Activated T-helper 2 cell treated with anti-CD3 and anti-CD28 coated beads, Interferon-gamma antibody, Interleukin-2, Interleukin-4, amounts not matched to agents 10 μg/mL and 5 μg/mL and 100 μg/mL, durations not matched to agents 14 hours and 24 hours and 36 hours (primary cell): ENCODE measurements around the gene OR51F2. TPM values are rescaled to one million over a fixed set of nuclear protein-coding genes. Genes with fewer than 3 reads are reported as not detected.
"Not testable (repeated sequence)": the region's sequence is repeated elsewhere in the genome, so short reads cannot be mapped to it uniquely, and the experiment has no call there.

Experiments used
- DNase-seq: peaks from one replicate; pipeline ENCODE4 v3.0.0; 2021; ENCODE audit warnings: low spot score
- H3K27ac Mint-ChIP-seq: one replicate; pipeline ENCODE4 v1.8.0; 2021; ENCODE audit warnings: mixed read lengths
- H3K27me3 Mint-ChIP-seq: one replicate; pipeline ENCODE4 v1.8.0; 2021; ENCODE audit warnings: low read depth, mixed read lengths
- H3K36me3 Mint-ChIP-seq: one replicate; pipeline ENCODE4 v1.8.0; 2021; ENCODE audit warnings: low read depth, mixed read lengths
- H3K4me1 Mint-ChIP-seq: one replicate; pipeline ENCODE4 v1.8.0; 2021; ENCODE audit warnings: low read depth, mixed read lengths
- H3K4me3 Mint-ChIP-seq: one replicate; pipeline ENCODE4 v1.8.0; 2021; ENCODE audit warnings: low read depth, mild to moderate bottlenecking, moderate library complexity, mixed read lengths
- H3K9me3 Mint-ChIP-seq: one replicate; pipeline ENCODE4 v1.8.0; 2021; ENCODE audit warnings: mixed read lengths
- intact Hi-C: fragments of 100-400 bp; cut with micrococcal nuclease; formaldehyde crosslinking; loops from one replicate; pipeline ENCODE4 v1.15.1; 2023
- total RNA-seq: library from RNA; stranded (reverse); gene quantifications from 2 replicates; pipeline ENCODE4 v1.2.3, GENCODE V29; 2022

OR51F2 gene
- not detected in 2 replicates for total RNA-seq

- H3K4me3 Mint-ChIP-seq, result no peak within 1 kb of the TSS
- no peaks in the 10 kb centered on the region for H3K4me1 Mint-ChIP-seq
- no peaks in the 10 kb centered on the region for H3K27me3 Mint-ChIP-seq
- no peaks in the 10 kb centered on the region for H3K9me3 Mint-ChIP-seq
- no peak for DNase-seq
- intact Hi-C loops, result no loop called here
- no peaks in the 10 kb centered on the region for H3K36me3 Mint-ChIP-seq
- no peak within 1 kb of the TSS for H3K27ac Mint-ChIP-seq
Observed at GRCh38 chr11:4821021-4821420, at the start of gene OR51F2. TSS of gene OR51F2 (plus strand) at chr11:4821321. CDS start at chr11:4821422, 101 bp downstream.

- no peak for DNase-seq
- Mint-ChIP-seq H3K4me3 (no peak overlapping the region), H3K36me3 (no peaks in the 10 kb centered on the region), H3K9me3 (no peaks in the 10 kb centered on the region), H3K4me1 (no peaks in the 10 kb centered on the region), H3K27ac (no peak overlapping the region), H3K27me3 (no peaks in the 10 kb centered on the region)
- intact Hi-C loops, result no loop called here
Observed at GRCh38 chr11:4782454-4782853, 38.7 kb upstream of the OR51F2 start.

- Mint-ChIP-seq H3K27me3 (no peaks in the 10 kb centered on the region), H3K27ac (no peak overlapping the region), H3K36me3 (no peaks in the 10 kb centered on the region), H3K4me1 (no peaks in the 10 kb centered on the region), H3K9me3 (no peaks in the 10 kb centered on the region), H3K4me3 (no peak overlapping the region)
- intact Hi-C loops, result no loop called here
- no peak for DNase-seq
Observed at GRCh38 chr11:4797206-4797605, 23.9 kb upstream of the OR51F2 start.

- intact Hi-C loops, result no loop called here
Observed at GRCh38 chr11:4798427-4799183, 22.5 kb upstream of the OR51F2 start.

GRCh38 chr11:4801316-4801715 is 19.8 kb upstream of the OR51F2 start:
- H3K4me3 Mint-ChIP-seq, H3K9me3 Mint-ChIP-seq, H3K27me3 Mint-ChIP-seq, H3K4me1 Mint-ChIP-seq, H3K27ac Mint-ChIP-seq, intact Hi-C loops, DNase-seq, H3K36me3 Mint-ChIP-seq: not testable (repeated sequence)

More at GRCh38 chr11:4798427-4799183, 22.5 kb upstream of the OR51F2 start:
- Mint-ChIP-seq H3K27me3 (no peaks in the 10 kb centered on the region), H3K4me1 (no peaks in the 10 kb centered on the region), H3K36me3 (no peaks in the 10 kb centered on the region), H3K27ac (no peak overlapping the region), H3K4me3 (no peak overlapping the region), H3K9me3 (no peaks in the 10 kb centered on the region)
- DNase-seq, result no peak

GRCh38 chr11:4804280-4804679 is 16.8 kb upstream of the OR51F2 start, which contains the start of gene OR52R1:
TSS of gene OR52R1 (minus strand) at chr11:4804380. CDS start at chr11:4804380, 0 bp downstream.
- Mint-ChIP-seq H3K9me3 (no peaks in the 10 kb centered on the region), H3K27me3 (no peaks in the 10 kb centered on the region), H3K27ac (no peak within 1 kb of the TSS), H3K36me3 (no peaks in the 10 kb centered on the region), H3K4me1 (no peaks in the 10 kb centered on the region), H3K4me3 (no peak within 1 kb of the TSS)
- no peak for DNase-seq
- intact Hi-C loops, result no loop called here

GRCh38 chr11:4808476-4808875 is 12.6 kb upstream of the OR51F2 start:
- H3K9me3 Mint-ChIP-seq, result no peaks in the 10 kb centered on the region
- H3K4me1 Mint-ChIP-seq, result no peaks in the 10 kb centered on the region

GRCh38 chr11:4809246-4809645 is 11.9 kb upstream of the OR51F2 start:
- H3K27me3 Mint-ChIP-seq, result no peaks in the 10 kb centered on the region
- intact Hi-C loops, result no loop called here
- H3K4me1 Mint-ChIP-seq, result no peaks in the 10 kb centered on the region

More at GRCh38 chr11:4808476-4808875, 12.6 kb upstream of the OR51F2 start:
- H3K36me3 Mint-ChIP-seq, result no peaks in the 10 kb centered on the region
- no peak for DNase-seq
- H3K27me3 Mint-ChIP-seq, result no peaks in the 10 kb centered on the region
- no peak overlapping the region for H3K27ac Mint-ChIP-seq
- intact Hi-C loops, result no loop called here
- H3K4me3 Mint-ChIP-seq, result no peak overlapping the region

GRCh38 chr11:4825132-4825531 is 4.0 kb downstream of the OR51F2 start:
- H3K27ac Mint-ChIP-seq, result no peak overlapping the region
- no peaks in the 10 kb centered on the region for H3K36me3 Mint-ChIP-seq
- no peaks in the 10 kb centered on the region for H3K4me1 Mint-ChIP-seq
- no peak overlapping the region for H3K4me3 Mint-ChIP-seq
- intact Hi-C loops, result no loop called here
- H3K27me3 Mint-ChIP-seq, result no peaks in the 10 kb centered on the region
- no peak for DNase-seq
- no peaks in the 10 kb centered on the region for H3K9me3 Mint-ChIP-seq

More at GRCh38 chr11:4809246-4809645, 11.9 kb upstream of the OR51F2 start:
- no peak overlapping the region for H3K4me3 Mint-ChIP-seq
- H3K9me3 Mint-ChIP-seq, result no peaks in the 10 kb centered on the region
- no peak for DNase-seq
- H3K36me3 Mint-ChIP-seq, result no peaks in the 10 kb centered on the region
- H3K27ac Mint-ChIP-seq, result no peak overlapping the region

GRCh38 chr11:4826425-4826824 is 5.3 kb downstream of the OR51F2 start:
- intact Hi-C loops, result no loop called here

GRCh38 chr11:4830346-4830745 is 9.2 kb downstream of the OR51F2 start:
- H3K4me1 Mint-ChIP-seq, result no peaks in the 10 kb centered on the region

More at GRCh38 chr11:4826425-4826824, 5.3 kb downstream of the OR51F2 start:
- Mint-ChIP-seq H3K4me1 (no peaks in the 10 kb centered on the region), H3K36me3 (no peaks in the 10 kb centered on the region), H3K4me3 (no peak overlapping the region), H3K9me3 (no peaks in the 10 kb centered on the region), H3K27me3 (no peaks in the 10 kb centered on the region), H3K27ac (no peak overlapping the region)
- no peak for DNase-seq

GRCh38 chr11:4830909-4831308 is 9.8 kb downstream of the OR51F2 start:
- Mint-ChIP-seq H3K36me3 (no peaks in the 10 kb centered on the region), H3K27me3 (no peaks in the 10 kb centered on the region), H3K9me3 (no peaks in the 10 kb centered on the region), H3K4me1 (no peaks in the 10 kb centered on the region), H3K4me3 (no peak overlapping the region), H3K27ac (no peak overlapping the region)
- DNase-seq, result no peak
- intact Hi-C loops, result no loop called here

More at GRCh38 chr11:4830346-4830745, 9.2 kb downstream of the OR51F2 start:
- Mint-ChIP-seq H3K4me3 (no peak overlapping the region), H3K27me3 (no peaks in the 10 kb centered on the region), H3K9me3 (no peaks in the 10 kb centered on the region), H3K36me3 (no peaks in the 10 kb centered on the region), H3K27ac (no peak overlapping the region)
- intact Hi-C loops, result no loop called here
- DNase-seq, result no peak

GRCh38 chr11:4839851-4840549 is 18.9 kb downstream of the OR51F2 start:
- intact Hi-C loops, result no loop called here
- DNase-seq, result no peak
- Mint-ChIP-seq H3K4me3 (no peak overlapping the region), H3K9me3 (no peaks in the 10 kb centered on the region), H3K27ac (no peak overlapping the region), H3K27me3 (no peaks in the 10 kb centered on the region), H3K36me3 (no peaks in the 10 kb centered on the region), H3K4me1 (no peaks in the 10 kb centered on the region)
